Measurements from ENCODE around the gene ABCA1. TPM values are rescaled to one million over a fixed set of nuclear protein-coding genes. Genes with fewer than 3 reads are reported as not detected.

Gene ABCA1
- polyA plus RNA-seq, 1 experiment: 36.2 TPM

DNA sequence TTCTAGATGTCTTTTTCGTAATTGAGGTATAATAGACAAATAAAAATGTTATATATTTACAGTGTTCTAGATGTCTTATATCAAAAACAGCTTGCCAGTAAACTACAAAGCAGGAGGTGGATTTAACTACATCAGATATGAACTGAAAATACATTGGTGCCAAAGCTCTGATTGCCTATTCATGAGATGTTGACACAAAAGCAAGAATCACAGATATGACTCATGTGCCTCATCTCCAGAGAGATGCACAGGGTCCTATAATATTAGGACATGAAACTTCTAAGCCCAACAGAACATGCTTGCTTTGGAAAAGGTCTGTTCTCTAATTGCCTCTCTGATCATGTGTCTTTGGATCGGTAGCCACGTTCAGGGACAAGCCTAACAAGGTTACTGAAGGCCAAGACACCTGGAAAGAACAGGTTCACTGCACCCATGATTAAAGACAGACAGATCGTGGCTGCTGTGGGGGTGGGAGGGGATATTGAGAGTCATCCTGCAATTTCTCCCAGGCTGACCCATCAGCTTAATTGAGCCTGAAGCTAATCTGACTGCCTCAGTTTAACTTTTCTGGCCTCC lies 16.8 kb downstream of the ABCA1 start:
- no peak for DNase-seq (ENCODE audit: low read depth)
- ChIA-PET POLR2A (no interaction called here), CTCF (interaction anchor here (0.9 to 3.6 kb wide), 6 partner anchors 10 to 505 kb away, joined by 3 to 13 read pairs (median 6); partner anchors contain the start of gene ABCA1)
- H3K27me3 ChIP-seq (ENCODE audit: control insufficient read depth, insufficient read depth, low read length): no peaks in the 10 kb centered on the region
- H3K36me3 ChIP-seq (ENCODE audit: control insufficient read depth, insufficient read depth, low read length): no peaks in the 10 kb centered on the region
- TF ChIP-seq, protein P1, sequence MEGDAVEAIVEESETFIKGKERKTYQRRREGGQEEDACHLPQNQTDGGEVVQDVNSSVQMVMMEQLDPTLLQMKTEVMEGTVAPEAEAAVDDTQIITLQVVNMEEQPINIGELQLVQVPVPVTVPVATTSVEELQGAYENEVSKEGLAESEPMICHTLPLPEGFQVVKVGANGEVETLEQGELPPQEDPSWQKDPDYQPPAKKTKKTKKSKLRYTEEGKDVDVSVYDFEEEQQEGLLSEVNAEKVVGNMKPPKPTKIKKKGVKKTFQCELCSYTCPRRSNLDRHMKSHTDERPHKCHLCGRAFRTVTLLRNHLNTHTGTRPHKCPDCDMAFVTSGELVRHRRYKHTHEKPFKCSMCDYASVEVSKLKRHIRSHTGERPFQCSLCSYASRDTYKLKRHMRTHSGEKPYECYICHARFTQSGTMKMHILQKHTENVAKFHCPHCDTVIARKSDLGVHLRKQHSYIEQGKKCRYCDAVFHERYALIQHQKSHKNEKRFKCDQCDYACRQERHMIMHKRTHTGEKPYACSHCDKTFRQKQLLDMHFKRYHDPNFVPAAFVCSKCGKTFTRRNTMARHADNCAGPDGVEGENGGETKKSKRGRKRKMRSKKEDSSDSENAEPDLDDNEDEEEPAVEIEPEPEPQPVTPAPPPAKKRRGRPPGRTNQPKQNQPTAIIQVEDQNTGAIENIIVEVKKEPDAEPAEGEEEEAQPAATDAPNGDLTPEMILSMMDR (IDR thresholded peaks at IDR 0.05; ENCODE audit: insufficient read depth, low read depth, low read length): no peak
- no peak overlapping the region for H3K4me3 ChIP-seq (ENCODE audit: low read depth, low read length)

DNA sequence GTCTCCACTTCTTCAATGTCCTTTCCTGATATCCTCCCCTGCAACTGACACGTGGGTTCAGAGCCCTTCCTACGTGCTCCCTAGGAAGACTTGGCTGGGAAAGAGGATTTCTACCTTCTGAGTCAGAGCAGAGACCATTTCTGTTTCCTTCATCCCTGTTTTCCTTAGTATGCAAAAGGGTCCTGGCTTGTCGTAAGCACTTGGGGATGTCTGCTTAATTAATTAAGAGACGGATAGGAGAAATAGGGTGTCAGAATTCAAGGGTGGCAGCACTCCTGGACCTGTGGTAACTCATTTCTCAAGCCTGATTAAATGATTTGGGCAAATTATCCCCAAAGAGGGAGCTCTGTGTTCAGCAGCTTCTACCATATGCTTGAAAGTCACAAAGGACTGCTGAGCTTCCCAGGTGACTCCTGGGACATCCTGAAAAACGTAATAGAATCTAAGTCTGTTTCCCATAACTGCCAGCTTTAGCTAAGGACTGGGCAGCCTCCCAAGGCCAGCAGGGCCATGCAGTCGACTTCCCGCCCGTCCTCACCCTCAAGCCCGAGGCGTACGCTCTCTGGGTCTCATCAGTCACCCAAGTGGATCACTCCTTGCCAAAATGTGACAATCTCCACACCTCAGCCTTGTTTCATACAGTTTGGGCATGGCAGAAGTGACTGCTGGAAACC lies 20.5 kb downstream of the ABCA1 start:
- CTCF ChIA-PET: interaction anchor here (3.6 kb wide), 1 partner anchor 13 kb away, joined by 13 read pairs; no protein-coding TSS in a partner anchor
- H3K4me3 ChIP-seq (ENCODE audit: low read depth, low read length): no peak overlapping the region
- TF ChIP-seq, protein P1 (IDR thresholded peaks at IDR 0.05; ENCODE audit: insufficient read depth, low read depth, low read length): no peak
- H3K36me3 ChIP-seq (ENCODE audit: control insufficient read depth, insufficient read depth, low read length): no peaks in the 10 kb centered on the region
- no peak for DNase-seq (ENCODE audit: low read depth)
- no peaks in the 10 kb centered on the region for H3K27me3 ChIP-seq (ENCODE audit: control insufficient read depth, insufficient read depth, low read length)
- POLR2A ChIA-PET: no interaction called here

DNA sequence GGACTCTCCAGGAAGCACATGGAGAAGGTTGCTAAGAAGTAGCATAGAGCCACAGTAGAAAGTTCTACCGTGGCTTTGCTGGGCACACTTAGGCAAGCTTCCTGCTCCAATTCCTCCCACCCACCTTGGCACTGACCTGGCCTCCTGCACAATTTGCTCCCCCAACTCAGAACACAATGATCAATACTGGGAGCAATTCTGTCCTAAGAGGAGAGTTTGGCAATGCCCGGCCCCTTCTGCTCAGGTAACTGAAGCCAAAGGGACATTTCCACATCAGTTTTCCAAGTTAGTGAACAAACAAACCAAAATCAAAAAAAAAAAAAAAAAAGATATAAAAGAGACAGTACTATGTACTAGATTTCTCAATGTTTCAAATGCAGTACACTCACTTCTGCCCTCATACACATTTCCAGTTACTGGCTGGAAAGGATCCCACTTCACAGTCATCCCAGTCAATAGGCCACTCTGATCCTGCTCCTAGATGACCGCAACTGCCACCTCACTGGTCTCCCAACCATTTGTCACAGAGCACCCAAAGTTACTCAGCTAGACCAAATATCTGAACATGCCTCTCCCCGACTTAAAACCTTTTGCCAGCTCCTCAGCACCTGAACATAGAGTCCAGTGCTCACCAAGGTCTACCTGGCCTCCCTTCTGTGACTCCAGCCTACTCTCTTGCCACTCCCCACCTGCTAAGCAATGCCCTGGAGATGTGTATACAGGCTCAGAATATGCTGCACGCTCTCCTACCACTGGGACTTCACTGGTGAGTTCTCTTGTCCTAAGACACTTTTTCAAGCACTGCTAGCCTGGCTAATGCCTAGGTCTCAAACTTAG lies 21.3 kb downstream of the ABCA1 start:
- DNase-seq (ENCODE audit: low read depth): no peak
- no peaks in the 10 kb centered on the region for H3K27me3 ChIP-seq (ENCODE audit: control insufficient read depth, insufficient read depth, low read length)
- no peaks in the 10 kb centered on the region for H3K36me3 ChIP-seq (ENCODE audit: control insufficient read depth, insufficient read depth, low read length)
- CTCF ChIA-PET: no interaction called here
- TF ChIP-seq, protein P1 (IDR thresholded peaks at IDR 0.05; ENCODE audit: insufficient read depth, low read depth, low read length): no peak
- POLR2A ChIA-PET: no interaction called here
- no peak overlapping the region for H3K4me3 ChIP-seq (ENCODE audit: low read depth, low read length)

DNA sequence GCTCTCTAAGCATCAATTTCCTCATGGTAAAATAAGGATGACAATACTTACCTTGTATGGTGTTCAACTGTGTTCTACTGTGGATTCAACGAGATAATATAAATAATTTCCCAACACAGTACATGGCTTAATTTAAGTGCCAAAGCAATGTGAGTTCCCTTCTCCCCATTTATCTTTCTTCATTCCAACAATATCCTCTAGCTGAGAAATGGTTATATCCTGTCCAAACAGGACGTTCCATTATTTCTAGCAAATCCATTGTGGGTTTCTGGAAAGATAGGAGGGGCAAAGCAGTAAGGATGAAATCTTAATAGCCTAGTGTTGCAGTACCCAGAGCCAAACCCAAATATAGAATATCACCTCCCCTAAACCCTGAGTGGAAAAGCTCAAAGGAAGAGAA lies 22.0 kb downstream of the ABCA1 start:
- TF ChIP-seq, protein P1 (IDR thresholded peaks at IDR 0.05; ENCODE audit: insufficient read depth, low read depth, low read length): no peak
- DNase-seq (ENCODE audit: low read depth): no peak
- no peaks in the 10 kb centered on the region for H3K36me3 ChIP-seq (ENCODE audit: control insufficient read depth, insufficient read depth, low read length)
- POLR2A ChIA-PET: no interaction called here
- CTCF ChIA-PET: no interaction called here
- no peaks in the 10 kb centered on the region for H3K27me3 ChIP-seq (ENCODE audit: control insufficient read depth, insufficient read depth, low read length)
- no peak overlapping the region for H3K4me3 ChIP-seq (ENCODE audit: low read depth, low read length)

All from BJ (cell line).